HL-60 (cell line): ENCODE data around the gene SUN3.

Experiments used
- DNase-seq, 2 experiments: peaks; one replicate each; pipeline ENCODE4 v3.0.0-alpha.2; 2010 to 2020; ENCODE audit warnings: low read depth in 1 of 2, low spot score in 1 of 2
- H3K27ac ChIP-seq: fragments of 250-450 bp; sonication (Bioruptor Pico); replicated peaks from 2 replicates; pipeline ENCODE4 v1.5.1; 2020; ENCODE audit warnings: mild to moderate bottlenecking, moderate library complexity
- H3K27me3 ChIP-seq: fragments of 250-450 bp; sonication (Bioruptor Pico); 2 replicates; pipeline ENCODE4 v1.5.1; 2021; ENCODE audit warnings: mild to moderate bottlenecking, moderate library complexity; ENCODE audit not compliant: insufficient read depth, poor library complexity, severe bottlenecking
- H3K4me3 ChIP-seq: replicated peaks from 2 replicates; pipeline ENCODE4 v1.5.1; 2011; ENCODE audit warnings: mild to moderate bottlenecking, control low read depth, low read length; ENCODE audit not compliant: insufficient read depth
- GABPA ChIP-seq: IDR thresholded peaks from 2 replicates; pipeline ENCODE4 v1.6.1; 2012; ENCODE audit warnings: low read depth
- POLR2AphosphoS5 ChIP-seq: IDR thresholded peaks from 2 replicates; pipeline ENCODE4 v1.6.1; 2012; ENCODE audit warnings: low read depth
- SPI1 ChIP-seq: IDR thresholded peaks from 2 replicates; pipeline ENCODE4 v1.6.1; 2012; ENCODE audit warnings: low read depth, mild to moderate bottlenecking, borderline replicate concordance
- TF ChIP-seq, protein P1 (sequence below): IDR thresholded peaks from one replicate; pipeline ENCODE4 v1.5.1; 2011; ENCODE audit warnings: low read length, control low read depth, inconsistent platforms; ENCODE audit not compliant: insufficient read depth
- TF ChIP-seq, protein P2 (sequence below): IDR thresholded peaks from 2 replicates; pipeline ENCODE4 v1.6.1; 2012; ENCODE audit warnings: low read depth; ENCODE audit not compliant: insufficient replicate concordance

SUN3 gene

DNA sequence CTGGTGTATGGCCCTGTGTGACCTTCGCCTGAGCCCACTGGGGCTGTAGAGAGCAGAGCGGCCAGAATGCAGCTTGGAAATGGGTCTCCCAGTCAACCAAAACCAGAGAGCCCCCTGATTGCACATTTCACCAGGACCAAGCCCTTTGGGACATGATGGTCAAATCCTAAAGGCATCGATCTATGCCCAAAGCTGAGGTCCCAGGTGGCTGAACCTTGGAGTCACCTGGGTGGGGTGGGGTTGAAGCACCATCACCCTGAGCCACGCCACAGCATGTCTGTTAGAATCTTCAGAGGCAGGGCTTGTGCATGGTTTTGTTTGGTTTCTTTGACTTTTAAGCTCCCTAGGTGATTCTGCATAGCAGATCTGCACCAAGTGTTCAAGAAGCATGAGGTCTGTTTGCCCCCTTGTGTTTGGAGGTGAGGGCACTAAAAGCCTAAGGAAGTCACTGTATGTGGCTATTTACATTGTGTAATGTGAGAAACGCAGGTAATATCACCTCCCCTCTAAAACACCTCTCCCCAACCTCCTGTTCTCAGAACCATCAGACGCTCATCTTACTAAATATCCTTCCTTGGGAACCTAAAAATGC, 90.2 kb downstream of the SUN3 start:
- no peak overlapping the region for H3K4me3 ChIP-seq
- no peak overlapping the region for H3K27ac ChIP-seq
- no peak for DNase-seq
- TF ChIP-seq GABPA, result no peak
- TF ChIP-seq POLR2AphosphoS5, result no peak
- TF ChIP-seq, protein P1, sequence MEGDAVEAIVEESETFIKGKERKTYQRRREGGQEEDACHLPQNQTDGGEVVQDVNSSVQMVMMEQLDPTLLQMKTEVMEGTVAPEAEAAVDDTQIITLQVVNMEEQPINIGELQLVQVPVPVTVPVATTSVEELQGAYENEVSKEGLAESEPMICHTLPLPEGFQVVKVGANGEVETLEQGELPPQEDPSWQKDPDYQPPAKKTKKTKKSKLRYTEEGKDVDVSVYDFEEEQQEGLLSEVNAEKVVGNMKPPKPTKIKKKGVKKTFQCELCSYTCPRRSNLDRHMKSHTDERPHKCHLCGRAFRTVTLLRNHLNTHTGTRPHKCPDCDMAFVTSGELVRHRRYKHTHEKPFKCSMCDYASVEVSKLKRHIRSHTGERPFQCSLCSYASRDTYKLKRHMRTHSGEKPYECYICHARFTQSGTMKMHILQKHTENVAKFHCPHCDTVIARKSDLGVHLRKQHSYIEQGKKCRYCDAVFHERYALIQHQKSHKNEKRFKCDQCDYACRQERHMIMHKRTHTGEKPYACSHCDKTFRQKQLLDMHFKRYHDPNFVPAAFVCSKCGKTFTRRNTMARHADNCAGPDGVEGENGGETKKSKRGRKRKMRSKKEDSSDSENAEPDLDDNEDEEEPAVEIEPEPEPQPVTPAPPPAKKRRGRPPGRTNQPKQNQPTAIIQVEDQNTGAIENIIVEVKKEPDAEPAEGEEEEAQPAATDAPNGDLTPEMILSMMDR, result no peak
- TF ChIP-seq SPI1, result no peak
- TF ChIP-seq, protein P2, sequence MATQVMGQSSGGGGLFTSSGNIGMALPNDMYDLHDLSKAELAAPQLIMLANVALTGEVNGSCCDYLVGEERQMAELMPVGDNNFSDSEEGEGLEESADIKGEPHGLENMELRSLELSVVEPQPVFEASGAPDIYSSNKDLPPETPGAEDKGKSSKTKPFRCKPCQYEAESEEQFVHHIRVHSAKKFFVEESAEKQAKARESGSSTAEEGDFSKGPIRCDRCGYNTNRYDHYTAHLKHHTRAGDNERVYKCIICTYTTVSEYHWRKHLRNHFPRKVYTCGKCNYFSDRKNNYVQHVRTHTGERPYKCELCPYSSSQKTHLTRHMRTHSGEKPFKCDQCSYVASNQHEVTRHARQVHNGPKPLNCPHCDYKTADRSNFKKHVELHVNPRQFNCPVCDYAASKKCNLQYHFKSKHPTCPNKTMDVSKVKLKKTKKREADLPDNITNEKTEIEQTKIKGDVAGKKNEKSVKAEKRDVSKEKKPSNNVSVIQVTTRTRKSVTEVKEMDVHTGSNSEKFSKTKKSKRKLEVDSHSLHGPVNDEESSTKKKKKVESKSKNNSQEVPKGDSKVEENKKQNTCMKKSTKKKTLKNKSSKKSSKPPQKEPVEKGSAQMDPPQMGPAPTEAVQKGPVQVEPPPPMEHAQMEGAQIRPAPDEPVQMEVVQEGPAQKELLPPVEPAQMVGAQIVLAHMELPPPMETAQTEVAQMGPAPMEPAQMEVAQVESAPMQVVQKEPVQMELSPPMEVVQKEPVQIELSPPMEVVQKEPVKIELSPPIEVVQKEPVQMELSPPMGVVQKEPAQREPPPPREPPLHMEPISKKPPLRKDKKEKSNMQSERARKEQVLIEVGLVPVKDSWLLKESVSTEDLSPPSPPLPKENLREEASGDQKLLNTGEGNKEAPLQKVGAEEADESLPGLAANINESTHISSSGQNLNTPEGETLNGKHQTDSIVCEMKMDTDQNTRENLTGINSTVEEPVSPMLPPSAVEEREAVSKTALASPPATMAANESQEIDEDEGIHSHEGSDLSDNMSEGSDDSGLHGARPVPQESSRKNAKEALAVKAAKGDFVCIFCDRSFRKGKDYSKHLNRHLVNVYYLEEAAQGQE, result no peak
- no peaks in the 10 kb centered on the region for H3K27me3 ChIP-seq

DNA sequence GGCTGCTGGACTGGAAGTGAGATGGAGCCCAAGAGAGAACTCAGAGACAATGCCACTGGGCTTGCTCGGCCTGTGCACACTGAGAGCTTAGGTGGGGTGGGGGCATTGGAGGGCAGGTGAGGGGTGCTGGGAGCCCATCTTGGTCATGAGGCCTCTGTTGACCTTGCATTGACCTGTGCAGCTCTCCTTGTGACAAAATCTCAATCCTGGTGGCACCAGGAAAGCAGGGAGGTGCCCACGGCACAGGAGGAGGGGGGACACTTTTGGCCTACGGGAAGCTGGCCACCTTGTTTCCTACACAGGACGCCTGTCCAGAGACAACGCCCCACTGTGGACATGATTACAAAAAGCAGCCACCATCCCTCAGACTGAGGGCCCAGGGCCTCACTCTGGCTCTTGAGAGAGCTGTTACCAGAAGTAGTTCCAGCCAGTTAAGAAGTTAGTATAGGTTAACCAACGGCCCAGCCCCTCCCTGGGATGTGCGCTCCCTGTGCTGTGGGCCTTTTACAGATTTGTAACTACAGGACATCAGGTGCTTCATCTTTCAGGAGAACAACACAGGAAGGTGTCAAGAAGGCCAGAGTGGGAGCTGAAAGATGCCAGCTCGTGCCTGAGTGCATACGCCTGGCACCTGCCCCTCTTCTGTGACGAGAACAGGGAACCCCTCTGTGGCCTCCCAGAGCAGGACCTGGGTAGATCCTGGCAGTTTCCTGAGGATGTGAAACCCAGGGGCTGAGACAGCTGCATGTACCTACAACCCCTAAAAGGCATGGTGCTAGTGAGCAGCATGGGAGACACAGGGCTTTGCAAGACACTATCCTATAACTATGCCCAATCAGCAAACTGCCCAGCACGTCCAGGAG, 91.0 kb downstream of the SUN3 start:
- Histone ChIP-seq H3K4me3 (no peak overlapping the region), H3K27me3 (no peaks in the 10 kb centered on the region), H3K27ac (no peak overlapping the region)
- TF ChIP-seq, protein P2, result no peak
- TF ChIP-seq POLR2AphosphoS5 (no peak), GABPA (no peak), SPI1 (no peak)
- TF ChIP-seq, protein P1, result no peak
- no peak for DNase-seq
